ENCODE results near the gene TIRAP. TPM values are rescaled to one million over a fixed set of nuclear protein-coding genes. Genes with fewer than 3 reads are reported as not detected.

TIRAP gene
- total RNA-seq, 4 donors from 2014 or later = 6.6 to 18.1 (median 13.5) TPM

DNA sequence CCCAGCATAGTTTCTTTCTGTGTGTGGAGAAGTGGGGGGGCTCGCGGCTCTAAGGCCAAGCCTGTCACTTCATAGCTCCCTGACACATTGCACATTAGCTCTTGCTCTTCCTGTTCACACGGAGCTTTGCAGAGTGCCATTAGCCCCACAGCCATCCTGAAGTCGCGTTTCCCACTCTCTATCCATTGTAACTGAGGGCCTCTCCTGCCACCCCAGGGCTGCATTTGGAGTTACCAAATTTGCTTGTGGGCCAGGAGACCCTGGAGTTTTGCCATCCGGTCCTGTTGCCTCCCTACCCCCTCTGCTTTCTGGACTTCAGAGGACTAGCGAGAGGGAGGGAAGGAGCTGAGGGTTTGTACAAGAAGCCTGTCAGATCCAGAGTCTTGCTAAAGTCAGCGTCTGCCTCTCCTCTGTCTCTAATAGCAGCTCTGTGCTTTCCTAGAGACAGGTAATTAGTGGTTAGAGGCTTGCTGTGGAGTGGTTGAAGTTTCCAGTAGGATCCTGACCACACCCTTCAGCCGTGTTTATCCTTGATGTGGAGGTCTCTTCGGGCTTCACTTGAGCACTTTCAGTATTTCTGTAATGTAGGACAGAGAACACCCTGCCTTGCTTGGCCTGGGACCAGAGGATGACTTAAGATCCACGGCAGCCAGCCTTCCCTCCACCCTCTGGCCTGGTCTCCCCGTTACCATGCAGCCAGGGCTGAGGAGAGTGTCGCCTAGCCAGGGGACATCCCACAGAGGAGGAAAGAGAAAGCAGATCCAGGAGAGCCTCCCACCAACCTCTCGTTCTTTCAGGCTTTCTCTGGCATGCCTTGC lies 35.1 kb downstream of the TIRAP start:
- Histone ChIP-seq H3K4me3 (peak overlapping the region in 1 of 2 donors; percentile 24), H3K4me1 (peaks cover 0 to 31% (median 5%) of the 10 kb centered on the region in 3 donors), H3K9me3 (no peaks in the 10 kb centered on the region), H3K36me3 (peaks cover 0 to 11% of the 10 kb centered on the region in 2 donors), H3K27ac (peak overlapping the region; percentile 62 to 85 (median 84)), H3K27me3 (no peaks in the 10 kb centered on the region)
- 14 to 20% methylated on average over 2 to 8 of the region's 14 CpGs for WGBS, 2 donors (ENCODE audit: low coverage in 1 of 2)
- ATAC-seq = peak; percentile 95
- TF ChIP-seq CTCF (IDR thresholded peaks at IDR 0.05) = peak in 1 of 4 experiments; percentile 13
- no peak for TF ChIP-seq POLR2A (IDR thresholded peaks at IDR 0.05)
- peak; percentile 49 for TF ChIP-seq POLR2AphosphoS5 (IDR thresholded peaks at IDR 0.05)

DNA sequence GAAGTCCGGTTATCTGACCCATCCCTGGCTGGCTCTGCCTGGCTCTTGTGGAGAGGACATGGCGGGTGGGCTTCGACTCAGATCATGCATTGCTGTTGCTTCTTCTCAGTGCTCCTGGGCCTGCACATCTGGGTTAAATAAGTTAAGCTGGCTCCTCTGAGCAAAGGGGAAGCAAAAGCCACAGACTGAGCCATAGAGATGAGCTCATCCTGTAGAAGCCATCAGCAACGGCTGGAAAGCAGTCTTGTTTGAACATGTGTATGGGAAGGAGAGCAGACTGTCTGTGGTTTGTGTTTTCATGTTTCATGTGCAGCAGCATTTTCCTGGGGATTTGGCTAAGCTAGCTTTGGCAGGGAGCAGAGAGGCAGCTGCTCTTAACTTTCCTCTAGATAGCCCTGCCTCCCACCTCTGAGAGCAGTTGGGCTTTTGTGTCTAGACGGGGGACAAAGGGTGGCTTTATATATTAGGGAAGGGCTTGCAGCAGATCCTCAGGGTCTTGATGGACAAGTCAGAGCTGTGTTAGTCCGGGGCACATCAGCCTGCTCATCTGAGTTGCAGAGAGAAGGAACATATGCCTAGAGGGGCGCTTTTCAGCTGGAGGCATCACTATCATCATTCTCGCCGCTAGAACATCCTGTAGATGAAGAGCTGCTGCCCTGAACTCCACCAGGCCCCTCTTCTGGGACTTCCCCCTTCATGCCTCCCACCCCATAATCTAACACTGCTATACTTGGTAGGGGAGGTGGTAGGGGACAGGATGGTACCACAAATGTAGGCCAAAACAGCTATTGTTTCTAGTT lies 35.9 kb downstream of the TIRAP start:
- peak overlapping the region in 1 of 2 donors; percentile 24 for H3K4me3 ChIP-seq
- H3K4me1 ChIP-seq = peaks cover 0 to 31% (median 5%) of the 10 kb centered on the region in 3 donors
- H3K27ac ChIP-seq = peak overlapping the region; percentile 62 to 85 (median 84)
- H3K27me3 ChIP-seq = no peaks in the 10 kb centered on the region
- WGBS, 2 donors (ENCODE audit: low coverage in 1 of 2) = 0 to 43% methylated on average over 1 to 2 of the region's 9 CpGs
- peak; percentile 77 for ATAC-seq
- TF ChIP-seq POLR2A (IDR thresholded peaks at IDR 0.05) (no peak), CTCF (IDR thresholded peaks at IDR 0.05) (no peak), EP300 (IDR thresholded peaks at IDR 0.05) (no peak), POLR2AphosphoS5 (IDR thresholded peaks at IDR 0.05) (no peak)
- peaks cover 0 to 11% of the 10 kb centered on the region in 2 donors for H3K36me3 ChIP-seq
- H3K9me3 ChIP-seq = no peaks in the 10 kb centered on the region

DNA sequence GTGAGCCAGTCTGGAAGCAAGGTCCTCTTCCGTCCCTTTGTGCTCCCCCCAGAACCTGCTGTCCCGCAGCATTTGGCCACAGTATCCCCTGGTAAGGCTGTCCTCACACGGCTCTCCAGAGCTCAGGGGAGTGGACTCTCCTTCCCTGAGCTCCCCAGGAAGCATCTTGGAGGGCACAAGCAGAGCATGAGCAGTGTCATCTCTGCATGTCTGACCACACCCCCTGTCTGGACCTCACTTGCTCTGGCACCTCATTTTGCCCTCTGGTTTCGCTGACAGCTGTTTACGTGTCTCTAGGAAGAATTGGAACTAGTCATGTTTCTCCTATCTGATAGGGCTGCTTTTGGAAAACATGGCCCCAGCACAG lies 36.5 kb downstream of the TIRAP start:
- ATAC-seq = no peak
- TF ChIP-seq CTCF (IDR thresholded peaks at IDR 0.05) = no peak
- no peak for TF ChIP-seq POLR2AphosphoS5 (IDR thresholded peaks at IDR 0.05)
- no peak for TF ChIP-seq EP300 (IDR thresholded peaks at IDR 0.05)
- no peak for TF ChIP-seq POLR2A (IDR thresholded peaks at IDR 0.05)
- H3K27ac ChIP-seq = peak overlapping the region; percentile 62 to 85 (median 84)
- no peaks in the 10 kb centered on the region for H3K27me3 ChIP-seq
- H3K4me1 ChIP-seq = peaks cover 0 to 31% (median 5%) of the 10 kb centered on the region in 3 donors
- H3K4me3 ChIP-seq = no peak overlapping the region
- peaks cover 0 to 6% of the 10 kb centered on the region in 2 donors for H3K36me3 ChIP-seq
- 80% methylated on average over 2 of the region's 5 CpGs; no CpG with 5 or more reads in 1 of the 2 donors for WGBS, 2 donors (ENCODE audit: low coverage in 1 of 2)
- H3K9me3 ChIP-seq = no peaks in the 10 kb centered on the region

DNA sequence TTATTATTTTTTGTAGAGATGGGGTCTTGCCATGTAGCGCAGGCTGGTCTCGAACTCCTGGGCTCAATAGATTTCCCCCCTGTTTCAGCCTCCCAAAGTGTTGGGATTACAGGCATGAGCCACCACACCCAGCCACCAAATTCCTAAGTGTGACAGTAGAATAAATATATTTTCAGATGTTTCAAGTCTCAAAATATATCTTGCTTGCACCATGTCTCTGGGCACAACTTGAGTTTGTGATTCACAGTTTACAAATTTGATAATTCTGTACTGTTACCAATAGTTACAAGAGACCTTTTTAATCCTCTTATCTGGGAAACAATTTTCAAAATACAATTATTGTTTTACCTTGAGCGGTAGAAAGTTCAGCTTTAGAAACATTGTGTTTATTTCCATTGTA lies 40.1 kb downstream of the TIRAP start:
- H3K4me1 ChIP-seq = peaks cover 0 to 20% (median 0%) of the 10 kb centered on the region in 3 donors
- H3K27me3 ChIP-seq = no peaks in the 10 kb centered on the region
- ATAC-seq = no peak
- no peaks in the 10 kb centered on the region for H3K9me3 ChIP-seq
- WGBS, 2 donors (ENCODE audit: low coverage in 1 of 2) = 92 to 97% methylated on average over 3 of the region's 3 CpGs
- no peak overlapping the region for H3K27ac ChIP-seq
- H3K36me3 ChIP-seq = peaks cover 0 to 5% of the 10 kb centered on the region in 2 donors
- H3K4me3 ChIP-seq = no peak overlapping the region
- TF ChIP-seq POLR2AphosphoS5 (IDR thresholded peaks at IDR 0.05) (no peak), EP300 (IDR thresholded peaks at IDR 0.05) (no peak), POLR2A (IDR thresholded peaks at IDR 0.05) (no peak), CTCF (IDR thresholded peaks at IDR 0.05) (no peak)

Data from gastroesophageal sphincter (tissue), 4 donors.